GM20000 (cell line): ENCODE results near the gene PCYT1B.
"Not testable (repeated sequence)": the region's sequence is repeated elsewhere in the genome, so short reads cannot be mapped to it uniquely, and the experiment has no call there.

Experiments used
- DNase-seq: peaks from one replicate; pipeline ENCODE4 v3.0.0; 2012; ENCODE audit warnings: low spot score
- TF ChIP-seq, protein P1 (sequence below): IDR thresholded peaks from 2 replicates; pipeline ENCODE4 v1.5.1; 2012; ENCODE audit warnings: mild to moderate bottlenecking, control low read depth; ENCODE audit errors: extremely low read depth, missing control alignments

The PCYT1B gene

GRCh38 chrX:24659646-24660045 lies 12.5 kb upstream of the PCYT1B start:
- TF ChIP-seq, protein P1, sequence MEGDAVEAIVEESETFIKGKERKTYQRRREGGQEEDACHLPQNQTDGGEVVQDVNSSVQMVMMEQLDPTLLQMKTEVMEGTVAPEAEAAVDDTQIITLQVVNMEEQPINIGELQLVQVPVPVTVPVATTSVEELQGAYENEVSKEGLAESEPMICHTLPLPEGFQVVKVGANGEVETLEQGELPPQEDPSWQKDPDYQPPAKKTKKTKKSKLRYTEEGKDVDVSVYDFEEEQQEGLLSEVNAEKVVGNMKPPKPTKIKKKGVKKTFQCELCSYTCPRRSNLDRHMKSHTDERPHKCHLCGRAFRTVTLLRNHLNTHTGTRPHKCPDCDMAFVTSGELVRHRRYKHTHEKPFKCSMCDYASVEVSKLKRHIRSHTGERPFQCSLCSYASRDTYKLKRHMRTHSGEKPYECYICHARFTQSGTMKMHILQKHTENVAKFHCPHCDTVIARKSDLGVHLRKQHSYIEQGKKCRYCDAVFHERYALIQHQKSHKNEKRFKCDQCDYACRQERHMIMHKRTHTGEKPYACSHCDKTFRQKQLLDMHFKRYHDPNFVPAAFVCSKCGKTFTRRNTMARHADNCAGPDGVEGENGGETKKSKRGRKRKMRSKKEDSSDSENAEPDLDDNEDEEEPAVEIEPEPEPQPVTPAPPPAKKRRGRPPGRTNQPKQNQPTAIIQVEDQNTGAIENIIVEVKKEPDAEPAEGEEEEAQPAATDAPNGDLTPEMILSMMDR, result no peak
- DNase-seq, result no peak

DNA sequence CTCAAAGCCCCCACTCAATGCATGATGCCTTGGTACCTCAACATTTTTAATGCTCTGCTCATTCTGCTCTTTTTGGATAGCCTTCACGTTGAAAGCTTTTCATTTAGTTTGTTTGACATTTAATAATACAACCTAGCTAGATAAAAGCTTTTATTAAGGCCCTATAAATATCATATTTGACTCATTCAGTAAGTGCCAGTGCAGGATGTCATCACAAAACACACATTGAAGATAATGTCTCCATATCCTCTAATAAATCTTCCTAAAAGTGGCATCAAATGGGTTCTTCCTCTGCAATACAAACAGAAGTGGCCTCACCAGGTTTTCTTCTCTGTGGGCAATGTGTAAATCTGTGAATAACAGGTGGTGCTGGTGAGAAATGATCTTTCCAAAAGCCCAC lies 12.0 kb upstream of the PCYT1B start:
- TF ChIP-seq, protein P1, result no peak
- DNase-seq, result no peak

GRCh38 chrX:24658421-24658820 lies 11.3 kb upstream of the PCYT1B start:
- TF ChIP-seq, protein P1, result no peak
- no peak for DNase-seq

DNA sequence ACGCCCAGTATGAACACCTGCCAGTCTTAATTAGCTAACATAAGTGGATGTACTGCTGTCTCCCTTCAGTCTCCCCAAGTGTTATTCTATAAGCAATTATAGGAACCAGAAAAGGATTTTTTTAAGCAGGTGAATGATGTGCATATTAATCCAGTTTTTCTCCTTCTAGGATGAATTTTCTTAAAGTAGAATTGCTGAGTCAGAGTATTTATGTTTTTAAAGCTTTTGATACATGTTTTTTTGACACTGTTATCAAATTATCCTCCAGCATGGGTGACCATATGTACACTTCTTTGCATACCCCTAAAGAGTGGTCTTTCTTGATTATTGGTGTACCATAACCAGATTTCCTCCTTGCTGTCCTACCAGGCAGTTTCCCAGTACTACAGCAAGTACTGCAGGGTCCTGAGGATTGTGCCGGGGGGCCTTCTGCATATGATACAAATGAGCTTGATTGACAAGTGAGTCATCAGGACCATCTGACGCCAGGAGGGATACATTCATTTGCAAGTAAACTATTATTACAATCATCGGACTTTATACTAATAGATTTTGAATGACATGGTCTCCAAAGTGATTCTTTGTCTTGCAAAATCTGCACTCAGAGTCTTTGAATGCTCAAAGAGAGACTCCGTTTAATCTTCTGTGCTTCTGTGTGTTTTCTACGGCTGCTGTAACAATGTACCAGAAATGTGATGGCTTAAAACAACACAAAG lies 10.7 kb upstream of the PCYT1B start:
- DNase-seq, result no peak
- TF ChIP-seq, protein P1, result no peak

DNA sequence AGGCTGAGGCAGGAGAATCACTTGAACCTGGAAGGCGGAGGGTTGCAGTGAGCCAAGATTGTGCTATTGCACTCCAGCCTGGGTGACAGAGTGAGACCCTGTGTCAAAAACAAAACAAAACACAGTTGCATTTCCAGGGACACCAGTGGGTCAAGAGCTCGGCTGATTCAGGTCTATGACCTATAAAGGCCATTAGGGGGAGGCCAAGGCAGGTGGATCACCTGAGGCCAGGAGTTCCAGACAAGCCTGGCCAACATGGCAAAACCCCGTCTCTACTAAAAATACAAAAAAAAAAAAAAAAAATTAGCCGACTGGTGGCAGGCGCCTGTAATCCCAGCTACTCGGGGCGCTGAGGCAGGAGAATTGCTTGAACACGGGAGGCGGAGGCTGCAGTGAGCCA lies 8.5 kb upstream of the PCYT1B start:
- DNase-seq, result not testable (repeated sequence)

DNA sequence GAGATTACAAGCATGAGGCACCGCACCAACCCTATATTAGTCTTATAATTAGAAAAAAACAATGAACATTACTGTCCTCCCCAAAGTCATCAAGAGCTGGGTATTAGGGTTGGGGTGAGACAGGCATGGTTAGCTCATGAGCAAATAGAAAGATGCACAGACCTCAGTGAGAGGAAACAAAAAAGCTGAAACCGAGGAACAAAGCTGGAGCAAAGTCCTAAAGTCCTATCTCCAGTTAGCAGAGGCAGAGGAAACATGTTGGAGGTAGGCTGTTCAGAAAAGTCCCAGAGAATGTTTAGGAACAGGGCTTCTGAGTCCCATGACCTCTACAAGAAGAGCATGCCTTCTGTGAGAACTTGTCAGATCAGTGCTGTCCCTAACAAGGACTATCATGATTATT lies 4.6 kb upstream of the PCYT1B start:
- TF ChIP-seq, protein P1, result no peak
- no peak for DNase-seq

- TF ChIP-seq, protein P1, result no peak
- no peak for DNase-seq
These were observed 1.3 kb upstream of the PCYT1B start for GRCh38 chrX:24648495-24648894.

GRCh38 chrX:24646745-24647182 lies 383 bp downstream of the PCYT1B start:
- DNase-seq, result no peak
- TF ChIP-seq, protein P1, result no peak
